GM18499 (cell line): ENCODE data around the gene SEC22B.
"Not testable (repeated sequence)": the region's sequence is repeated elsewhere in the genome, so short reads cannot be mapped to it uniquely, and the experiment has no call there.

Experiments used
- ATAC-seq: cut with Tn5 transposase; IDR thresholded peaks from one replicate; pipeline ENCODE4 v1.9.1; 2021; ENCODE audit warnings: moderate number of reproducible peaks; ENCODE audit not compliant: insufficient read depth, unreplicated experiment

The SEC22B gene

DNA sequence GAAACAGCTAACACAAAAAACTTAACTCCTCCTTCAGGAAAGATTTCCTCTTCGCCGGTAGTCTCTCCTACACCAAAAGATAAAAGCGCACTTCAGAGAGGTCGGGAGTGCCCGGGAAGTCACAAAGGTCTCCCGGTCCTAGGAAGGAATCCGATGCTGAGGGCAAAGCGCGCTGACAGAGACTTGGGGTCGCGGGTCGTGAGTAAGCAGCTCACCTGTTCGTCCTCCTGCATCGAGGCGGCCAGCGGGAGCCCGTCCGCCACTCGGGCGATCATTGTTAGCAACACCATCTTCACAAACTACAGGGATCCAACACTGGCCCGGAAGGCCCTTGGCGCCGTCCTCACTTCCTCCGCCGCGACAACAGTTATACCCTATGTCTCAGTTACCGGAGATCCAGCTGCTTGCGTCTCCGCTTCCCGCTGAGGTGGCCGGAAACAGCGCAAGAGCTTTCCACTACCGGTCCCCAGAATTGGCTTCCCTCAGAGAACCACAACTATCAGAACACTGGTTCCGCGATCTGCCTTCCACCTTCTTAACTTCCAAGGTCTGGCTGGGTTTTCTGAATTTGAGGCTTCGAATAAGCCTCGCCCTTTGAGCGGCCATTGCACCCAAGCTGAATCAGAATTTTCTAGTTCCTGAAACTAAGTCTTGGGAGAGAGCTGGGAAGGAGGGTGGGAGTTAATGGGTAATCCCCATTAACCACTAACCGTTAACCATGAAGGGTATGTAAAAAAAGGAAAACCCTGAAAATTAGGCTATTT lies at the start of gene SEC22B:
Gene SEC22B, minus strand, starts transcription at position 429 of the 764 bp plus-strand sequence. Its CDS starts 139 bp downstream, at position 290.
- ATAC-seq = peak; percentile 95

DNA sequence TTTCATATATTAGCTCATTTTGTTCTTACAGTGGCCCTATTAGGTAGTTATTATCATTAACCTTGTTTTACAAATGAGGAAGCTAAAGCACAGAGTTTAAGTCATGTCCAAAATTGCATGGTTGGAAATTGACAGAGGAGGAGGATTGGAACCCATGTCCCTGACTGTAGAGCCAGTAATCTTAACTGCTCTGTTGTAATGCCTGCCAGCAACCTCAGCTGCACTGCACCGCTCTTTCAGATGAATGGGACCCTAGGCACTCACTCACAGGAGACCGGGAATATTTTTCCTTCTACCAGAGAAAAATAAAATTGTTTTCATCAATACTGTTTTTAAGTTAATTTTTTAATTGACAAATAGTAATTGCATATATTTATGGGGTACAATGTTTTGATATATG lies 41.6 kb upstream of the SEC22B start:
- not testable (repeated sequence) for ATAC-seq

DNA sequence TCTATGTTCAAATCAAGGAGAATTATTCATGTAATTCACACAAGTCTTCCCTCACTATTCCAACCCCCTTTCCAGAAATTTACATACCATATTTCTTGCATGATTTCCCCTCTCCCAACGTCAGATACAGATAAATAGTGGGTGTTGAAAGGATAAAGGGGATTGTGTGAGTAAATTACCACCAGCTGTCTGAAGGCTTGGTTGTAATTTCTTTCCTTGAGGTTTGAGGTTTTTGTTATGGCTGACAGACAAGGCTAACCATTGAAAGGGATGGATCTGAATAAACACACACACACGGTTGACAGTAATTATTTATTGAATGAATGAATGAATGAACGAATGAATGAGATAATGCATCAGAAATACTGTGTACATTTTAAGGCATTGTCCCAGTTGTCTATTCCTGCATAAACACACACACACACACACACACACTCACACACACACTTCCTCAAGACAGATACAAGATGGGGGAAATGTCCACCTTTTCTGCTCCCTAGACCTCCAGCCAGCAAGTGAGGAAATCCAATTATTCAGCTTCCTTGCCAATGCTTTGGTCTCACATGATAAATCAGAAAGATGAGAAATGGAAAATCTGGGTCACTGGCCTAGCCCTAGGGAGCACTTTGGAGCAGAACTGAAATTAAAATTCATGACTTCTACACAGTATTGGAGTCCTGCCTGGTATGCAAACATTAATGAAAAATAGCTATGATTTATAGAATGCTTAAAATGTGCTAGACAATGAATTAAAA lies 41.0 kb upstream of the SEC22B start:
- ATAC-seq = not testable (repeated sequence)

DNA sequence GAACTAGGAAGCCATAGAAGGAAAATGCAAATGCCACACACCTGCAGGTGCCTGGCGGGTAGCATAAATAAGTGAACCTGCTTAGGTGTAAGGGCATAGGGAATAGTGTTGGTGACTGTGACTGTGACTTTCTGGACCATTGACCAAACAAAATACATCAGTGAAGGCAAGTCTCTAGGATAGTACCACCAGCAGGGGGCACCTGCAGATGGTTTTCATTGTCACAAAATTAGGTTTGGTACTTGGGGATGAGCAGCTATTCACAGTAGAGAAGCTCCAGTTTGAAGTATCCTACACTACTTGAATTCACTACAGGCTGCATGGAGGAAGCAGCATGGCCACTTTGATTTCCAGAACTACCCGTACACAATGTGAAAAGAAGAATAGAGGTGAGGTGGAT lies 37.3 kb upstream of the SEC22B start:
- not testable (repeated sequence) for ATAC-seq

DNA sequence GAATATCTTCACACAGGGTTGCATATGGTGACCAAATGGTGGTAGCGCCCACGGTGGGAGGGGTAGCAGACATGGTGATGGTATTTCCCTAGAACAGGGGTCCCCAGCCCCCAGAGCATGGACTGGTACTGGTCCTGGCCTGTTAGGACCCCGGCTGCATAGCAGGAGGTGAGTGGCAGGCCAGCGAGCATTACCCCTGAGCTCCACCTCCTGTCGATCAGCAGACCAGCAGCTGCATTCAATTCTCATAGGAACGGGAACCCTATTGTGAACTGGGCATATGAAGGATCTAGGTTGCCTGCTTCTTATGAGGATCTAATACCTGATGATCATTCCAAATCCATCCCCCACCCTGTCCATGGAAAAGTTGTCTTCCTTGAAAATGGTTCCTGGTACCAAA lies 34.4 kb upstream of the SEC22B start:
- not testable (repeated sequence) for ATAC-seq

DNA sequence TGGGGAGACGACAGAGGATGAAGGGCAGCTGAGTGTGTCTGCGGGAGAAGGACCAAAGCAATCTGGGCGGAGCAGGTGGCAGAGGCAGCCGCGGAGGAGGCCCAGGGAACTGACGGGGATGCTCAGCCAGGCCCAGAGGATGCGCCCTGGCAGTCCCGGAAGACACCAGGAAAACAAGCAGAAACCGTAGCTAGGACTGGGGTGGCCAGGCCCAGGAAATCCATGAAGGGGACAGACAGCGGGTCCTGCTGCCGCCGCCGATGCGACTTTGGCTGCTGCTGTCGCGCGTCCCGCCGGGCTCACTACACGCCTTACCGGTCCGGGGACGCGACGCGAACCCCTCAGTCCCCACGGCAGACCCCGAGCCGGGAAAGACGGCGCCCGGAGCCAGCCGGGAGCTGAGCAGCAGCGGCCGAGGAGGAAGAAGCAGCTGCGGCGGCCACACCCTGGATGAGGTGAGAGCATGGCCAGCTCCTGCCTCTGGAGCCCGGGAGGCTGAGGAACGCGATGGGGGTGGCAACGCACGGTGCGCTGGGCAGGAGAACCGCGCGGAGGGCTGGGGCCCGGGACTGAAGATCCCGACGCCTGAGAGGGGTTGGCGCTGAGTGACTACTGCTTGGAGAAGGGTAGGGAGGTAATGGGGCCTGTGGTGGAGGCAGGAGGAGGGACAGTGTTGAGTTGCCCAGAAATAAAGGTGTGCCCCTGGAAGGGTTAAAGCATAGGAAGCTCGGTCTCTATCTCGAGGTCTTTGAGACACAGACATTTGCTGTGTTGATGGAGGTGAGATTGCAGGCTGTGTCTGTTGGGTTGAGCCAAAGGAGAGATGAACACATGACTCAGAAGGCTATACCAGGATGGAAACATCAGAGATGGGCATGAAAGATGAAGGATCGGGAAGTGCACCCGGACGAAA lies 20.8 kb upstream of the SEC22B start:
- ATAC-seq = not testable (repeated sequence)

DNA sequence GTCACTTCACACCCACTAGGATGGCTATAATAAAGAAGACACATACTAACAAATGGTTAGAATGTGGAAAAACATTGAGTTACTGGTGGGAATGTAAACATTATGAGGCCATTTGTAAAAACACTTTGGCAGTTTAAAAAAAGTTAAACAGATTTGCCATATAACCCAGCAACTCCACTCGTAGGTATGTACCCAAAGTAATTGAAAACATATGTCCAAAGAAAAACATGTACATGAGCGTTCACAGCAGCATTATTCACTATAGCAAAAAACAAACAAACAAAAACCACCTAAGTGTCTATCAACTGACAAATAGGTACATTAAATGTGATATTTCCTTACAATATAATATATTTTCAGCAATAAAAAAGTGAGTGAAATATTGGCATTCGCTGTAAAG lies 12.3 kb upstream of the SEC22B start:
- not testable (repeated sequence) for ATAC-seq

DNA sequence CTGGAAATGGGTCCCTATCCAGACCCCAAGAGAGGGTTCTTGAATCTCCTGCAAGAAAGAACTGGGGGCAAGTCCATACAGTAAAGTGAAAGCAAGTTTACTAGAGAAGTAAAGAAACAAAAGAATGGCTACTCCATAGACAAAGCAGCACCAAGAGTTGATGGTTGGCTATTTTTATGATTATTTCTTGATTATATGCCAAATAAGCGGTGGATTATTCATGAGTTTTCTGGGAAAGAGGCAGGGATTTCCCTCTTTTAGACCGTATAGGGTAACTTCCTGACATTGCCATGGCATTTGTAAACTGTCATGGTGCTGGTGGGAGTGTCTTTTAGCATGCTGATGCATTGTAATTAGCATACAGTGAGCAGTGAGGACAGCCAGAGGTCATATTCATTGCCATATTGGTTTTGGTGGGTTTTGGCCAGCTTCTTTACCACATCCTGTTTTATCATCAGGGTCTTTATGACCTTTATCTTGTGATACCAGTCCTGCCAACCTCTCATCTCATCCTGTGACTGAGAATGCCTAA lies 5.9 kb upstream of the SEC22B start:
- ATAC-seq = not testable (repeated sequence)

DNA sequence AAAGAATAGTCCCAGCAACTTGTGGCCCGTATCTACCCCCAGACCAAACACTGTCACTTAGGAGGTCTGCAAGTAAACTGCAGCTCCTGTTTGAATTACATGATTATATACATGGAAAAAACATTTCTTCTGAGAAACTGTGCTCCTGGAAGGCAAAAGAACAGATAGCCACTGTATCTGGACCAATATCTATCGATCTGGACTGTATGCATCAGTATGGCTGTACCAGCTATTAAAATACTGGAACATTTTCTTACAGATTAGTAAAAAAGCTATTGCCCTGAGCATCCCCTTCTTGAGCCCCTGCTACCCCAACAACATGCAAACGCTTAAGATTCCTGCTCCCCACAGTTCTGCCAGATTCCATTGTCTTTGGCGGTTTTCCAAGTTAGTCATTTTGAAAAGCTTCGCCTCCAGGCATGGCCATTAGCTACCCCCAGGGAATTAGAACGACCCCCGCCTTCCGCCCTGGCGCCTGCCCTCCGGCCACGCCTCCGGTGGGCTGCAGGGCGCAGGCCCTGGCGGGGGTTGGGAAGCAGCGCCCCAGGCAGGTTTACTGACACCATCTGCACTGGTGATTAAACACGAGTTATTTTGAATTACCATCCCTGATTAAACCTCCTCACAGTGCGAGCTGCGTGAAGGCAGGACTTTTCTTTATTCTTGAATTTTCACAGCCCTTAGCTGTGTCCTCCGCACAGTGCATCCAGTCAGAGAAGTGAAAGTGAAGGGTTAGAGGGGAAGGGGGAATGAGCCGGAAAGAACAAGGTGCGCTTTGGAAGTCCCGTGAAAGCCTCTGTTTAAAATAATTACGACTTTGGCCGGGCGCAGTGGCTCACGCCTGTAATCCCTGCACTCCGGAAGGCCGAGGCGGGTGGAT lies 3.7 kb upstream of the SEC22B start:
- ATAC-seq = not testable (repeated sequence)

DNA sequence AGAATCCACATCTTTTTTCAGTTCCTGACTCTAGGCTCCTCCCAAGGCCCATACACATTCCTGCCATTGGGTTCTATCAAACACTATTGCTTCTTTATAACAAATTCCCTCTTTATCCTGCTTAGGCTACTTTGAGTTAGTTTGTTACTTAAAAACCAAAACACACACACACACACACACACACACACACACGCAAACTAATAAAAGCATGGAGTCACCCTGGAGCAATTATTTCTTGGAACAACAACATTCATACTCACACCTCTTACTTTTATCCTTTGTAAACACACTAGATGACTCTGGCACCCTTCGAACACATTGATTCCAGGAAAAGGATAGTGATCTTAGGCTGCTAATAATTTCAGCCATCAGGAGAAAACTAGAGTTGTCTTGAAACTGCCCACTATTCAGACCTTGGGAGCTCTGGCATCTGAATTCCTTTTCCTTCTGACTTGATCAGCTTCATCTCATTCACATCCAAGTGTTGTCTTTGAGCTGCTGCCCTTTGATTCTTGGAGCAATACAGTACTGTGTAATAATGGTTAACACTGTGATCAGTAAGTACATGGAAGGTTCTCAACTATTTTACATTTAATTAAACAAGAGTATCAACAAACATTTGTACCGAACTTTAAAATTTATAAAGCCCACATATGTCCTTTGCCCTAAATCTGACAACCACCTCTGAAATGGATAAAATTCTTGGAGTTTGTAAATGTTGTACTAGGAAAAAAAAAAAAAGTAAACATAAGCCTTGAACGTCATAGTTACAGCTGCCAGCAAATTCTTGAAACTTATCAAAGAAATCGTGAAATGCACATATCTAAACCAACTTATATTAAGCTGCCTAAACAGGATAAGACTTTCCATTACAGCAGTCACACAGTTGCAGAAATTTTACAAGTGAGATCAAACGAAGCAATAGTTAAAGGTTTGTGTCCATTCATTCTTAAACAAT lies 2.8 kb upstream of the SEC22B start:
- ATAC-seq = no peak

DNA sequence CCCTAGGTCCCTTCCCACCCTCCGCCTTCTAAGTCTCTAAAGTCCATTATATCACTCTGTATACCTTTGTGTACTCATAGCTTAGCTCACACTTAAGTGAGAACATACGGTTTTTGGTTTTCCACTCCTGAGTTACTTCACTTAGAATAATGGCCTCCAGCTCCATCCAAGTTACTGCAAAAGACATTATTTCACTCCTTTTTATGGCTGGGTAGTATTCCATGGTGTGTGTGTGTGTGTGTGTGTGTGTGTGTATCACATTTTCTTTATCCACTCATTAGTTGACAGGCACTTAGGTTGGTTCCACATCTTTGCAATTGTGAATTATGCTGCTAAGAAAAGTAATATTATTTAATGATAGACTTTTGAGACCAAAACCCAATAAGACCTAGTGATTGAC lies 1.7 kb upstream of the SEC22B start:
- ATAC-seq = not testable (repeated sequence)

DNA sequence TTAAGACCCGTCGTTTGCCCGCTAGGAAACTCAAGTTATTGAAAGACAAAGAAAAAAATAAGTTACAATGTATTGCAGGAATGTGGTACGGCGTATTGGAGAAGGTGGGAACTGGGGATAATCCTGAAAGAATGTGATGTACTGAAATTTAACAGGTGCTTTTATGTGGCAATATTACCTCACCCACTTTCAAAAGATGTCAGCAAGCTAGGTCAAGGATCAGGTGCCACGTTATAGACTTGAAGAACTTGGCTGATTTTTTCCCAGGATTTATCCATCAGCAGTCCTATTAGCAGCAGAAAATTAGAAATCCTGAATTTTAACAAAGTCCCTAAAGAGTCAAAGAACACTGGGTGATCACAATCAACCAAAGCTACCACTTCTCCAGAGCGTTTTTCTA lies 632 bp downstream of the SEC22B start:
- ATAC-seq = not testable (repeated sequence)

DNA sequence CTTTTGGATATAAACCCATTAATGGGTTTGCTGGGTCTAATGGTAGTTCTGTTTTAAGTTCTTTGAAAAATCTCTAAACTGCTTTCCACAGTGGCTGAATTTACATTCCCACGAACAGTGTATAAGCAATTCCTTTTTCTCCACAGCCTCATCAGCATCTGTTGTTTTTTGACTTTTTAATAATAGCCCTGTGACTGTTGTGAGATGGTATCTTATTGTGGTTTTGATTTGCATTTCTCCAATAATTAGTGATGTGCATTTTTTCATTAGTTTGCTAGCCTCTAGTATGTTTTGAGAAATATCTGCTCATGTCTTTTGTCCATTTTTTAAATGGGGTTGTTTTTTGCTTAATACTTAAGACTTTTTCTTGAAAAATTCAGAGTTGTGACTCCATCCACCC lies 11.6 kb downstream of the SEC22B start:
- not testable (repeated sequence) for ATAC-seq

DNA sequence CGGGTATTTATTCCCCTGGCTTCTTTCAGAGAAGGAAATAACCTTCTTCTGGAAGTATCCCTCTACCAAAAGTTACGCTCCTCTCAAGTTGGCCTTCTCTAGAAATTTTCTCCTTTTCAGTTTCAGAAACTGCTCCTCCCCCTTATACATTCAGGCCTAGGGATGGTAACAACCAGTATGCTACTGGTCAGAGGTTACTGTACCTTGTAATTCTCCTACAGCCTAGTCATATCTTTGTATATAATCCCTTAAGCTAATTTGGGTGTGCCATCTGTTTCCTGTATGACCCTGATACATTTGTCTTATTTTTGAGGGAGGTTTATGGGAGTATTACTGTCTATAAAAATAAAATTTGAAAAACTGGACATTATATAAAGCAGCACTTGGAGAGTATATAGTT lies 14.3 kb downstream of the SEC22B start:
- ATAC-seq = not testable (repeated sequence)

DNA sequence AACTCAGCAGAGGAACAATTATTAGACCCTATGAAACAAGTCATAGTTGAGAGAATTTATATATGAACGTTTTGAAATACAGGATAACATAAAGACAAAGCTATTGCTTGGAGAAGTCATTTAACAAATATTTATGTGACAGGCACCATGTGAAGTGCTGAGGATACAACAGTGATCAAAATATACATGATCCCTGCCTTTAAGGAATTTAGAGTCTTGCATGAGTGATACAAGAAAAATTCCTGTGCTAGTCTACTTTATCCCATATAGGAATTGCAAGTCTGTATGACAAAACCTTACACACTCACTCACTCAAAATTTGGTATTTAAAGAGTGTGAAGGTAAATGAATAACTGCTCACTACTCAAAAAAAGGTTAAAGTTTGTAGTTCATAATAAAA lies 17.8 kb downstream of the SEC22B start:
- not testable (repeated sequence) for ATAC-seq

DNA sequence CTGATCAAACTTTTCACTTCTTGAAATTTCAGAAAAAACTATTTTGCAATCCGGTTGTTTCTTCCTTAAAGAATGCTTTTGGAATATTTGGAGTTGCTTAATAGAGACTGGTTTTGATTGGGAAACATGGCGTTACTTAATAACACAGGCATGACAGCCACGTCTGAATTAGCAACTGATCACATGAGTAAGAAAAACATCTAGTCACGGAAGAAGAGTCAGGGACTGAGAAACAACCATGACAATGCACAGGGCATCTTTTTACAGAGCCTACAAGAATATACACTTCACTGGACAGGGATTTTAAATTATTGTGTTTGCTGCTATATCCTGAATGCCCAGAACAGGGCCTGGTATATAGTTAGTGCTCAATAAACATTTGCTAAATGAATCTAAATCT lies 18.2 kb downstream of the SEC22B start:
- not testable (repeated sequence) for ATAC-seq

DNA sequence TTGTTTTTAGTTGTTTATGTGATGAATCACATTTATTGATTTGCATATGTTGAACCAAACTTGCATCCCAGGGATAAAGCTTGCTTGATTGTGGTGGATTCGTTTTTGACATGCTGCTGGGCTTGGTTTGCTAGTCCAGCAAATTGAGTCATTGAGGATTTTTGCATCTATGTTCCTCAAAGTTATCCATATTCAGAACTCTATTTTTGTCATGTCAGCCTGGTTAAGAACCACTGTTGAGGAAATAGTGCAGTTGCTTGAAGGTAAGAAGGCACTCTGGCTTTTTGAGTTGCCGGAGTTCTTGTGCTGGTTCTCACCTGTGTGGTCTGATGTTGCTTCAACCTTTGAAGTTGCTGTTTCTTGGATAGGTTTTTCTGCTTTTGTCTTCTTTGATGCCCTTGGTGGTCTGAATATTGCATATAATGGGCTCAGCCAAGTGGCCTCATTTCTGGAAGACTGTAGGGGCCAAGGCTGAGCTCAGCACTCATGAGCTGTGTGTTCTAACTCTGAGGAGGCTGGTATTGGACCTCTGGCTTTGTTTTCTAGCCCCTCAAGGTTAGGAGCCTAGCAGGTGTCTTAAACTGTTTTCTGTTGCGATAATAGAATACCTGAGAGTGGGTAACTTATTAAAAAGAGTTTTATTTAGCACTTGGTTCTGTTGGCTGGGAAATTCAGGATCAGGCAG lies 26.0 kb downstream of the SEC22B start:
- ATAC-seq = not testable (repeated sequence)
